Renal cortical epithelial cell (primary cell): Measurements from ENCODE around the gene SNX8. TPM values are rescaled to one million over a fixed set of nuclear protein-coding genes. Genes with fewer than 3 reads are reported as not detected.
"Not testable (repeated sequence)": the region's sequence is repeated elsewhere in the genome, so short reads cannot be mapped to it uniquely, and the experiment has no call there.

Source experiments
- DNase-seq: peaks from one replicate; pipeline ENCODE4 v3.0.0-alpha.2; 2011; ENCODE audit warnings: low read depth
- total RNA-seq: library from RNA; depleted of rRNA; stranded (reverse); fragments of >200 nt; gene quantifications from 2 replicates; pipeline ENCODE4 v1.2.3, GENCODE V29; 2014

SNX8 gene
- total RNA-seq, 1 donor from 2014 or later, result 7.3 TPM

GRCh38 chr7:2290877-2291276, 23.4 kb downstream of the SNX8 start:
- DNase-seq, result no peak

- no peak for DNase-seq
These were observed 24.6 kb downstream of the SNX8 start for GRCh38 chr7:2289621-2290020.

- DNase-seq, result no peak
These were observed 25.1 kb downstream of the SNX8 start for GRCh38 chr7:2289111-2289586.

GRCh38 chr7:2288503-2288902, 25.7 kb downstream of the SNX8 start:
- no peak for DNase-seq

- no peak for DNase-seq
These were observed 26.5 kb downstream of the SNX8 start for GRCh38 chr7:2287745-2288144.

- no peak for DNase-seq
These were observed 31.2 kb downstream of the SNX8 start for GRCh38 chr7:2283074-2283473.

- DNase-seq, result no peak
These were observed 32.0 kb downstream of the SNX8 start for GRCh38 chr7:2282185-2282751.

- no peak for DNase-seq
These were observed 32.7 kb downstream of the SNX8 start for GRCh38 chr7:2281541-2281940.

GRCh38 chr7:2280424-2280823, 33.8 kb downstream of the SNX8 start:
- DNase-seq, result no peak

- no peak for DNase-seq
These were observed 34.3 kb downstream of the SNX8 start for GRCh38 chr7:2279896-2280295.

- no peak for DNase-seq
These were observed 36.2 kb downstream of the SNX8 start for GRCh38 chr7:2278026-2278425.

GRCh38 chr7:2276107-2276506, 38.1 kb downstream of the SNX8 start:
- DNase-seq, result no peak

GRCh38 chr7:2275101-2275500, 39.1 kb downstream of the SNX8 start:
- no peak for DNase-seq

GRCh38 chr7:2274666-2275065, 39.6 kb downstream of the SNX8 start:
- no peak for DNase-seq

- DNase-seq, result no peak
These were observed 40.4 kb downstream of the SNX8 start for GRCh38 chr7:2273866-2274265.

GRCh38 chr7:2272031-2272430, 42.2 kb downstream of the SNX8 start:
- DNase-seq, result no peak

GRCh38 chr7:2271273-2272026, 42.8 kb downstream of the SNX8 start:
- DNase-seq, result no peak

GRCh38 chr7:2270495-2270894, 43.7 kb downstream of the SNX8 start:
- DNase-seq, result no peak

GRCh38 chr7:2269991-2270460, 44.2 kb downstream of the SNX8 start:
- DNase-seq, result no peak

GRCh38 chr7:2269089-2269990, 44.9 kb downstream of the SNX8 start:
- DNase-seq, result not testable (repeated sequence)

GRCh38 chr7:2266911-2267310, 47.3 kb downstream of the SNX8 start:
- DNase-seq, result no peak

- DNase-seq, result no peak
These were observed 50.1 kb downstream of the SNX8 start for GRCh38 chr7:2264158-2264557.
